ENCODE results near the gene FAM174C.

The FAM174C gene

GRCh38 chr19:1310853-1311180 is 35.5 kb downstream of the FAM174C start:
- H2AFZ ChIP-seq (ENCODE audit: low read depth, low read length, severe bottlenecking): no peak overlapping the region
- no peaks in the 10 kb centered on the region for H3K9me3 ChIP-seq (ENCODE audit: insufficient read depth, low read length)
- H3K27ac ChIP-seq (ENCODE audit: low read depth, low read length): no peak overlapping the region
- H3F3A ChIP-seq (ENCODE audit: insufficient read depth): no peaks in the 10 kb centered on the region
- no peaks in the 10 kb centered on the region for H3K27me3 ChIP-seq (ENCODE audit: low read length)
- no peaks in the 10 kb centered on the region for H4K20me1 ChIP-seq (ENCODE audit: low read depth, low read length)
- no peaks in the 10 kb centered on the region for H3K79me2 ChIP-seq (ENCODE audit: insufficient read depth, low read length)
- no peaks in the 10 kb centered on the region for H3K9me2 ChIP-seq (replicated peaks; ENCODE audit: insufficient read depth, low read length)
- no peak overlapping the region for H3K4me3 ChIP-seq (ENCODE audit: insufficient read depth, low read length, poor library complexity, severe bottlenecking)
- H3K36me3 ChIP-seq (ENCODE audit: low read length): no peaks in the 10 kb centered on the region
- no peak overlapping the region for H3K9ac ChIP-seq (ENCODE audit: low read length)
- TF ChIP-seq, protein P1, sequence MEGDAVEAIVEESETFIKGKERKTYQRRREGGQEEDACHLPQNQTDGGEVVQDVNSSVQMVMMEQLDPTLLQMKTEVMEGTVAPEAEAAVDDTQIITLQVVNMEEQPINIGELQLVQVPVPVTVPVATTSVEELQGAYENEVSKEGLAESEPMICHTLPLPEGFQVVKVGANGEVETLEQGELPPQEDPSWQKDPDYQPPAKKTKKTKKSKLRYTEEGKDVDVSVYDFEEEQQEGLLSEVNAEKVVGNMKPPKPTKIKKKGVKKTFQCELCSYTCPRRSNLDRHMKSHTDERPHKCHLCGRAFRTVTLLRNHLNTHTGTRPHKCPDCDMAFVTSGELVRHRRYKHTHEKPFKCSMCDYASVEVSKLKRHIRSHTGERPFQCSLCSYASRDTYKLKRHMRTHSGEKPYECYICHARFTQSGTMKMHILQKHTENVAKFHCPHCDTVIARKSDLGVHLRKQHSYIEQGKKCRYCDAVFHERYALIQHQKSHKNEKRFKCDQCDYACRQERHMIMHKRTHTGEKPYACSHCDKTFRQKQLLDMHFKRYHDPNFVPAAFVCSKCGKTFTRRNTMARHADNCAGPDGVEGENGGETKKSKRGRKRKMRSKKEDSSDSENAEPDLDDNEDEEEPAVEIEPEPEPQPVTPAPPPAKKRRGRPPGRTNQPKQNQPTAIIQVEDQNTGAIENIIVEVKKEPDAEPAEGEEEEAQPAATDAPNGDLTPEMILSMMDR (IDR thresholded peaks at IDR 0.05; ENCODE audit: insufficient read depth, low read length, poor library complexity, severe bottlenecking): no peak
- no peak for TF ChIP-seq EZH2phosphoT487 (conservative IDR thresholded peaks at IDR 0.05; ENCODE audit: low read length)
- no peak overlapping the region for H3K4me2 ChIP-seq (ENCODE audit: low read depth, low read length, poor library complexity, severe bottlenecking)

DNA sequence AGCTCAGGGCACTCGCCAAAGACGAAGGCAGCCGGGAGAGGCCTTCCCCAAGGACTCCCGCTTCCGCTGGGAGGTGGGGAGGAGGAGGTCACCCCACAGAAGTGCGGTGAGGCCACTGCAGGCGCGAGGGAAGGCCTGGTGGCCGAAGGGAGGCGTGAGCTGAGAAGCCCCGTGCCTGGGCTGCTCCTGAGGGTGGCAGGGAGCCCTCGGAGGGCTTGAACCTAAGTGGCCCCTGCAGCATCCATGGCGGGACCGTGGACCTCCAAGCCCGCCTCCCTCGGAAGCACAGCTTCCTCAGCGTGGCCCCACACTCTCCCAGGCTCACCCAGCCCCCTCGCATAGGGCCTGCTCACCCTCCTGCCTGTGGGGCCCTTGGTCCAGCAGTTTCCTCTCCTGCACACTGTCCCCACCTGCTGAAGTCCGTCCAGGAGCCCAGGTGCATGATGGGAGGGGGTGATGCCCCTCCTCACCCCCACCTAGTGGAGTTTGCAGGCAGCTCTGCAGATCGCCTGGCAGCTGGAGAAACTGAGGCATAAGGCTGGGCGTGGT is 36.3 kb downstream of the FAM174C start:
- TF ChIP-seq EZH2phosphoT487 (conservative IDR thresholded peaks at IDR 0.05; ENCODE audit: low read length): no peak
- TF ChIP-seq, protein P1 (IDR thresholded peaks at IDR 0.05; ENCODE audit: insufficient read depth, low read length, poor library complexity, severe bottlenecking): no peak
- no peak overlapping the region for H3K4me3 ChIP-seq (ENCODE audit: insufficient read depth, low read length, poor library complexity, severe bottlenecking)
- no peaks in the 10 kb centered on the region for H3K9me3 ChIP-seq (ENCODE audit: insufficient read depth, low read length)
- H3K4me2 ChIP-seq (ENCODE audit: low read depth, low read length, poor library complexity, severe bottlenecking): no peak overlapping the region
- no peaks in the 10 kb centered on the region for H3K27me3 ChIP-seq (ENCODE audit: low read length)
- H2AFZ ChIP-seq (ENCODE audit: low read depth, low read length, severe bottlenecking): no peak overlapping the region
- H3K36me3 ChIP-seq (ENCODE audit: low read length): no peaks in the 10 kb centered on the region
- H3K79me2 ChIP-seq (ENCODE audit: insufficient read depth, low read length): no peaks in the 10 kb centered on the region
- H3K9ac ChIP-seq (ENCODE audit: low read length): no peak overlapping the region
- no peaks in the 10 kb centered on the region for H3F3A ChIP-seq (ENCODE audit: insufficient read depth)
- no peak overlapping the region for H3K27ac ChIP-seq (ENCODE audit: low read depth, low read length)
- H4K20me1 ChIP-seq (ENCODE audit: low read depth, low read length): no peaks in the 10 kb centered on the region
- no peaks in the 10 kb centered on the region for H3K9me2 ChIP-seq (replicated peaks; ENCODE audit: insufficient read depth, low read length)

DNA sequence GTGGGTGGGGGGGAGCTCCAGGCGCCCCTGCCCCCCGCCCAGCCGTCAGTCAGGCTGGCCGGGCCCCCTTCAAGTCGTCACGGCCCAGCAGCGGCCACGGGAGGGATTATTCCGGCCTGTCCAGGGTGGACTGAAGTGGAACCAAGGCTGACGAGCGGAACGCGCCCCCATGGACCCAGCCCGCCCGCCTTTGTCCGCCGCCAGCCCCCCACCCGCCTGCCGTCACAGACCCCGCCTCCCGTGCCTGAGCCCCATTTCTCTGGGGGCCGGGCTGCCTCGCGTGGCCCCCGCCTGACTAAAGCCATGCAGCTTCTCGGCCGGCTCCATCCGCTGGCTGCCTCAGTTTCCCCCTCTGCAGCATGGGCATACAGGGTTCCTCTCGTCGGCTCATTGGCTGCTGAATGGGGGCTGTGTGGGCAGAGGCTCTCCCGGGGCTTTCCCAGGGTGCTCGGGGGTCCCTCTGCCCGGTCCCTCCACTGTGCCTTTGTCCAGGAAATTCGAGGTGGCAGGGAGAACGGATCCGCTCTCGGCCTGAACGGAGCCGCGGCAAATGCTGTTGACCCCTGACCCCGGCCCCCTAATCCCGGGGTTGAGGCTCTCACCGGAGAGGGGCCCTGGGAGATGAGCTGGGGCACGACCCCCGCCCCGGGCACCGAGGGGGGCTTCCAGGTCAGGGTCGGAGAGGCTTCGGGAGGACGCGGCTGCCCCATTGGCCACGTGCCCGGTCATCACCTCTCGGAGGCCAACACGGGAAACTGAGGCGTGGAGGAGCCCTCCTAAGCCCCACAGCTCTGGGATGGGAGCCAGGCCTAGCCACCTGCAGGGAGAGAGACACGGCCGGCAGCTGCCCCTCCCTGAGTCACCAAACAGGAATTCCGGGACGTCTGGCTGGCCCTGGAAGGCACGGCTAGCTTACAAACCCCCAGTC is 37.7 kb downstream of the FAM174C start:
- no peaks in the 10 kb centered on the region for H3K36me3 ChIP-seq (ENCODE audit: low read length)
- no peak overlapping the region for H3K4me3 ChIP-seq (ENCODE audit: insufficient read depth, low read length, poor library complexity, severe bottlenecking)
- no peak overlapping the region for H3K4me2 ChIP-seq (ENCODE audit: low read depth, low read length, poor library complexity, severe bottlenecking)
- no peaks in the 10 kb centered on the region for H4K20me1 ChIP-seq (ENCODE audit: low read depth, low read length)
- no peak overlapping the region for H3K9ac ChIP-seq (ENCODE audit: low read length)
- no peaks in the 10 kb centered on the region for H3K9me2 ChIP-seq (replicated peaks; ENCODE audit: insufficient read depth, low read length)
- no peaks in the 10 kb centered on the region for H3K79me2 ChIP-seq (ENCODE audit: insufficient read depth, low read length)
- H3F3A ChIP-seq (ENCODE audit: insufficient read depth): no peaks in the 10 kb centered on the region
- no peaks in the 10 kb centered on the region for H3K27me3 ChIP-seq (ENCODE audit: low read length)
- TF ChIP-seq EZH2phosphoT487 (conservative IDR thresholded peaks at IDR 0.05; ENCODE audit: low read length): no peak
- TF ChIP-seq, protein P1 (IDR thresholded peaks at IDR 0.05; ENCODE audit: insufficient read depth, low read length, poor library complexity, severe bottlenecking): no peak
- no peak overlapping the region for H3K27ac ChIP-seq (ENCODE audit: low read depth, low read length)
- no peak overlapping the region for H2AFZ ChIP-seq (ENCODE audit: low read depth, low read length, severe bottlenecking)
- H3K9me3 ChIP-seq (ENCODE audit: insufficient read depth, low read length): no peaks in the 10 kb centered on the region
